Stomach (tissue), 9 donors: ENCODE results near the gene MRPL21. TPM values are rescaled to one million over a fixed set of nuclear protein-coding genes. Genes with fewer than 3 reads are reported as not detected.
A peak's percentile ranks its signal among the peaks of the same experiment; 100 is the strongest.

Experiments used
- DNase-seq, 2 donors: peaks; one replicate each; pipeline versions ENCODE4 v3.0.0 to v3.0.0-alpha.2; 2013 to 2019
- H3K27ac ChIP-seq, 5 donors: fragments of 200-600 bp in 4 of 5; sonication (generic) in 4 of 5; one replicate each; pipeline ENCODE4 v1.5.1; 2013 to 2019; ENCODE audit warnings: mild to moderate bottlenecking in 1 of 5, moderate library complexity in 1 of 5
- H3K27me3 ChIP-seq, 3 donors: fragments of 200-600 bp; sonication (generic); one replicate each; pipeline ENCODE4 v1.5.1; 2017 to 2019; ENCODE audit warnings: mixed run types in 1 of 3
- H3K36me3 ChIP-seq, 4 donors: fragments of 200-600 bp; sonication (generic); 1 replicate in 3 of 4; 2 replicates in 1 of 4; pipeline ENCODE4 v1.5.1; 2016 to 2019
- H3K4me1 ChIP-seq, 4 donors: fragments of 200-600 bp; sonication (generic); one replicate each; pipeline ENCODE4 v1.5.1; 2016 to 2019
- H3K4me3 ChIP-seq, 4 donors: fragments of 200-600 bp; sonication (generic) in 3 of 4; one replicate each; pipeline ENCODE4 v1.5.1; 2016 to 2019; ENCODE audit warnings: mild to moderate bottlenecking in 1 of 4
- H3K9me3 ChIP-seq, 4 donors: fragments of 200-600 bp; sonication (generic); one replicate each; pipeline ENCODE4 v1.5.1; 2016 to 2019
- CTCF ChIP-seq, 7 experiments: fragments of 450-650 bp in 4 of 7; fragments of 200-600 bp in 3 of 7; sonication (generic) in 3 of 7; IDR thresholded peaks; one replicate each; pipeline ENCODE4 v1.5.1; 2016 to 2019; ENCODE audit warnings: antibody characterized with exemption in 7 of 7, control low read depth in 2 of 7, mild to moderate bottlenecking in 1 of 7
- EP300 ChIP-seq: sonication (generic); formaldehyde crosslinking; IDR thresholded peaks from one replicate; pipeline ENCODE4 v1.6.1; 2017; ENCODE audit warnings: antibody characterized with exemption
- POLR2A ChIP-seq, 4 donors: fragments of 450-650 bp; IDR thresholded peaks; one replicate each; pipeline ENCODE4 v1.6.1; 2016; ENCODE audit warnings: antibody characterized with exemption in 4 of 4, control low read depth in 2 of 4, mild to moderate bottlenecking in 1 of 4, moderate library complexity in 1 of 4
- POLR2AphosphoS5 ChIP-seq, 3 donors: sonication (generic); formaldehyde crosslinking; IDR thresholded peaks; one replicate each; pipeline ENCODE4 v1.6.1; 2016; ENCODE audit warnings: antibody characterized with exemption in 3 of 3
- WGBS, 5 donors: extraction: QIAGEN DNeasy Blood & Tissue Kit in 3 of 5; methylation state at CpG; one replicate each; pipeline versions ENCODE4 v1.1.5 to v1.1.7; 2013 to 2018; 5-methylcytosine and 5-hydroxymethylcytosine counted together
- intact Hi-C: fragments of 100-400 bp; cut with DNase I; formaldehyde crosslinking; loops from one replicate; pipeline ENCODE4 v1.15.1; 2023; ENCODE audit warnings: low total_unique reads
- polyA plus RNA-seq, 3 donors: library from polyadenylated mRNA; stranded (reverse); fragments of 200-250 nt; gene quantifications; one replicate each; pipeline ENCODE4 v1.2.3, GENCODE V29; 2013
- total RNA-seq, 5 donors: library from RNA; depleted of rRNA; stranded (reverse); fragments of >200 nt; gene quantifications; one replicate each; pipeline versions ENCODE4 v1.1.0 to v1.2.3, GENCODE V29; 2014 to 2016
- donor health status: healthy with polysubstance abuse.
- donor health status: Bipolar disorder and iron deficiency.
- donor health status: healthy.

The MRPL21 gene
- total and polyA plus RNA-seq, 8 donors = 30.6 to 185 (median 92.6) TPM

- intact Hi-C loops = no loop called here
- WGBS, 5 donors = 81 to 92% (median 89%) methylated on average over 5 of the region's 5 CpGs
- Histone ChIP-seq H3K27ac (no peak overlapping the region), H3K4me1 (peaks cover 14 to 19% (median 15%) of the 10 kb centered on the region in 4 donors), H3K9me3 (no peaks in the 10 kb centered on the region), H3K36me3 (peaks cover 63 to 86% (median 84%) of the 10 kb centered on the region in 4 donors), H3K27me3 (no peaks in the 10 kb centered on the region), H3K4me3 (no peak overlapping the region)
- DNase-seq = no peak
- TF ChIP-seq POLR2A (IDR thresholded peaks at IDR 0.05) (no peak), CTCF (IDR thresholded peaks at IDR 0.05) (no peak), EP300 (no peak), POLR2AphosphoS5 (IDR thresholded peaks at IDR 0.05) (no peak)
Observed at GRCh38 chr11:68893282-68893681, 10.3 kb downstream of the MRPL21 start.

- peaks cover 56 to 79% (median 77%) of the 10 kb centered on the region in 4 donors for H3K36me3 ChIP-seq
- 91 to 98% (median 94%) methylated on average over 10 to 20 of the region's 20 CpGs for WGBS, 5 donors
Observed at GRCh38 chr11:68892576-68892975, 11.1 kb downstream of the MRPL21 start.

GRCh38 chr11:68891351-68891948 lies 12.2 kb downstream of the MRPL21 start:
- Histone ChIP-seq H3K27ac (peak overlapping the region in 4 of 5 donors; percentile 7 to 77 (median 53)), H3K4me1 (peaks cover 14 to 19% (median 15%) of the 10 kb centered on the region in 4 donors), H3K27me3 (no peaks in the 10 kb centered on the region), H3K9me3 (no peaks in the 10 kb centered on the region), H3K4me3 (peak overlapping the region in 1 of 4 donors; percentile 9), H3K36me3 (peaks cover 45 to 68% (median 66%) of the 10 kb centered on the region in 4 donors)
- no peak for DNase-seq
- intact Hi-C loops = no loop called here
- WGBS, 5 donors = 38 to 63% (median 43%) methylated on average over 11 to 17 of the region's 17 CpGs
- TF ChIP-seq CTCF (IDR thresholded peaks at IDR 0.05) (no peak), EP300 (no peak), POLR2AphosphoS5 (IDR thresholded peaks at IDR 0.05) (no peak), POLR2A (IDR thresholded peaks at IDR 0.05) (no peak)

More at GRCh38 chr11:68892576-68892975, 11.1 kb downstream of the MRPL21 start:
- no peak for DNase-seq
- intact Hi-C loops = no loop called here
- H3K9me3 ChIP-seq = no peaks in the 10 kb centered on the region
- H3K4me3 ChIP-seq = no peak overlapping the region
- no peak for TF ChIP-seq POLR2AphosphoS5 (IDR thresholded peaks at IDR 0.05)
- TF ChIP-seq CTCF (IDR thresholded peaks at IDR 0.05) = no peak
- no peak for TF ChIP-seq POLR2A (IDR thresholded peaks at IDR 0.05)
- no peak for TF ChIP-seq EP300
- H3K4me1 ChIP-seq = peaks cover 14 to 19% (median 15%) of the 10 kb centered on the region in 4 donors
- no peaks in the 10 kb centered on the region for H3K27me3 ChIP-seq
- no peak overlapping the region for H3K27ac ChIP-seq

GRCh38 chr11:68890490-68891231 lies 13.0 kb downstream of the MRPL21 start:
- WGBS, 5 donors = 40 to 55% (median 47%) methylated on average over 13 to 17 of the region's 17 CpGs
- no peaks in the 10 kb centered on the region for H3K9me3 ChIP-seq
- intact Hi-C loops = no loop called here
- H3K27ac ChIP-seq = peak overlapping the region; percentile 1 to 77 (median 46)
- peaks cover 37 to 60% (median 58%) of the 10 kb centered on the region in 4 donors for H3K36me3 ChIP-seq
- peak overlapping the region in 1 of 4 donors; percentile 9 for H3K4me3 ChIP-seq
- peaks cover 14 to 19% (median 15%) of the 10 kb centered on the region in 4 donors for H3K4me1 ChIP-seq
- H3K27me3 ChIP-seq = no peaks in the 10 kb centered on the region
- TF ChIP-seq POLR2A (IDR thresholded peaks at IDR 0.05) (no peak), CTCF (IDR thresholded peaks at IDR 0.05) (no peak), POLR2AphosphoS5 (IDR thresholded peaks at IDR 0.05) (peak in 2 of 3 donors; percentile 21 to 47), EP300 (no peak)
- DNase-seq = peak; percentile 77 to 84
